ENCODE results near the gene SLC35G2.
"Not testable (repeated sequence)": the region's sequence is repeated elsewhere in the genome, so short reads cannot be mapped to it uniquely, and the experiment has no call there.

Gene SLC35G2

DNA sequence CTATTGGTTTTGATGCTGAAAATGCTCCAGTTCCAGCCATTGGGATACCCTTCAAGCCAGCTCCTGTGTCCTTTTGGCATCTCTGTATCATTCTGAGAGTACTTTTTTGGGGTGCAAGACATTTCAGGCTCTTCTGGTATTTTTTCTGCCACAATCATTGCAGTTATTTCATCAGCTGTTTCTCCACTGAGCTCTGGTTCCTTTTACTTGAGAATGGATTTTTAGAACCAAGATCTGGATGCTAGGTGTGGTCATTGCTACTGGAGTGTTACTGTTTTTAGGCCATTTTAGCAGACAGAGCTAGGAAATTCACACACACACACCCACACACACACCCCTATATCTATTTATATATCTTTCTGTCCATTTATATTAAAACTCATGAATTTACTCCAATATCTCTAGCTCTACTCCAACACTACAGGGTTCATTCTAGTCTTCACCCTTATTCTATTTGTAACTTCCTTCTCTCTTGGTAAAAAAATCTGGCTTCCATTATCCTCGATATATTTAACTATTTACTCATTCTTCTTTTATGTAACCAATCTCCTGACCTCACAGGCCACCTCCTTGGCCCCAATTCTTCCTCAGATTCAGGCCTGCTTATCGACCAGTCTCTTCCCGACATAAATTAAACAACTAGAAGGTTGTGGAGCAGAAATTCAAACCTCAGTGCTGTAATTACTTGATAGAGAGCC, 17.0 kb downstream of the SLC35G2 start:
- DNase-seq = peak; percentile 28

- peak; percentile 37 for DNase-seq
Measured at GRCh38 chr3:136836511-136837156, 17.7 kb downstream of the SLC35G2 start.

DNA sequence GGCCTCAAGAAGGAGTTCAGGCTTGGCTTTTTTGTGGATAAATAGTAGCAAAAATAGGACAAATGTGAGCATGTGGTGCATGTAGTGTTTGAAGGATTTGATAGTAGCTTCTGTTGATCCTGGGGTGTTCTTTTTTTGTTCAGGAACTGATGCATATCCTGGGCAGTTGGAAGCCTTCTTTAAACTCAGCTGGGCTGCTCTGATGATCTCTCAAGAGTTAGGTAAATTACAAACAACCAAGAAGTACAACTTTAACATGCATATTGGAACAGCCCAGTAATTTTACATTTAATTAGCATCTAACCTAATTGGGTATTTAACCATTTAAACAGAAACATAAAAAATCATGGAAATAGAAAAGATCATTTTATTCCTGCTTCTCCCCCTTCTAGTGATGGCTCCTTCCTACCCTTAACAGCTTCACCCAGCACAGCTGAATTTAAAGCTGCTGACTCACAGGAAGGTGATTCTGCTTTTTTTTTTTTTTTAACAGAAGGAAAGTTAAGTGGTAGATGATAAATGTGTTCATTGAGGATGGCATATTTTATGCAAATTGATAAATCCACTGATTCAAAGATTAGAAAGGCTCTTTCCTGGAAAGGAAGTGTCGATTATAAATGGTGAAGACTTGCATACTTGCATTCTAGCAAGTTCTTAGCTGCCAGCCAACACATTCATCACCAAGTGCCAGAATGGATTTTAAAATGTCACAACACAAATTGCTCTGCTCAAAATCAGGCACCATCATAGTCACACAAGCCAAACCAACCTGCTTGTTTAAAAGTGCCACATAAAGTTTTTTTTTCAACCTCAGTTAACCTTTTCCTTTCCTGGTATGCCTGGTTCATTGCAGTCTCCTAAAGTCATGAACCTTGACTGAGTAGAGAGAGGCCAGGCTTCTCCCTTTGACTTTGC, 20.0 kb downstream of the SLC35G2 start:
- DNase-seq = peak; percentile 58

- no peak for DNase-seq
Measured at GRCh38 chr3:136839556-136839931, 20.6 kb downstream of the SLC35G2 start.

GRCh38 chr3:136840252-136840651, 21.3 kb downstream of the SLC35G2 start:
- DNase-seq = peak; percentile 19

DNA sequence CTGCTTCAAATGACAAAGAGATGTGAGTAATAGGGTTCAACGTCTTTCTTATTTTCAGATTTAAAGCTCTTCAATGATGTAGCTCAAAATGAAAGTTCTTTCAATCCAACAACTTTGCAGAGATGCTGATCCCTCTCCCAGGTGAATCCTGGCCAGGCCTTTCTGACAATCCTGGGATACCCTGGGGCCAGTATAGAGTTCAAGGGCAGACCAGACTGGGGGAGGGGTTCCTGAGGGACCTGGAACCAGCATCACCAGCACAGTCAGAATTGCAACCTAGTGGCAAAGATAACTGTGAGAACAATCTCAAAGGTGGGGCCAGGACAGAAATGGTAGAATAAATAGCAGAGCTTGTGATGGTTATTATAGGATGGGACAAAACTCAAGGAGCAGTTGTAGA, 23.4 kb downstream of the SLC35G2 start:
- no peak for DNase-seq

DNA sequence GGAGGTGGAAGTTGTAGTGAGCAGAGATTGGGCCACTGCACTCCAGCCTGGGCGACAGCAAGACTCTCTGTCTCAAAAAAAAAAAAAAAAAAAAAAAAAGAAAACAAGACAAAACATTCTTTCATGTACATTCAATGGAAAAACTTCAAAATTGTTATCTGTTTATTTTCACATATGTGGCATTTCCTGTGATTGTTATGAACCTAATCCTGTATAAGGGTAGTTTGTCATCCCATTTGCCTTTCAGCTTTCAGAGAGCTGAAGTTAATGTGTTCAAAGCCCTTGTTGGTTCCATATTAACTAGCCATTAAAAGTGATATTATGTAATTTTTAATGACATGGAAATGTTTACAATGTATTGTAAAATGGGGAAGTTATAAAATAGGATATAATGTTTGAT, 25.8 kb downstream of the SLC35G2 start:
- no peak for DNase-seq

DNA sequence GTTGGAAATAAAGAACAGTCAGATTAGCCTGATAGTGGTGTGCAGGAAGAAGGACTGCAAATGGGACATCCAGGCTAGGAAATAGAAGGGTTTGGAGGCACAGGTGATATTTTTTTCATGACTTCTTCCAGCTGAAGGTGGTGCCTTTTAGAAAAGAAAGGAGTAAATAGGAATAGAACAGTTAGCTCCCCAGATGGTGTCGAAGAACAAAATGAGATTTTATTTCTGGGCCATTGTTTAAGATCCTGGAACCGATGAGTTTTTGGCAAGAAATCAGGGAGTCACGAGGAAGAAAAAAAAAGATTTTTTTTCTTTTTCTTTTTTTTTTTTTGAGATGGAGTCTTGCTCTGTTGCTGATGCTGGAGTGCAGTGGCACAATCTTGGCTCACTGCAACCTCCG, 33.3 kb downstream of the SLC35G2 start:
- DNase-seq = no peak

- no peak for DNase-seq
Measured at GRCh38 chr3:136856665-136857064, 37.7 kb downstream of the SLC35G2 start.

GRCh38 chr3:136858381-136858780, 39.5 kb downstream of the SLC35G2 start:
- no peak for DNase-seq

GRCh38 chr3:136860541-136860940, 41.6 kb downstream of the SLC35G2 start:
- peak; percentile 14 for DNase-seq

- peak; percentile 97 for DNase-seq
Measured at GRCh38 chr3:136861890-136862616, 43.1 kb downstream of the SLC35G2 start, which contains the start of gene NCK1. NCK1 (plus strand) TSS chr3:136862208; CDS start chr3:136928002, 65,794 bp downstream.

DNA sequence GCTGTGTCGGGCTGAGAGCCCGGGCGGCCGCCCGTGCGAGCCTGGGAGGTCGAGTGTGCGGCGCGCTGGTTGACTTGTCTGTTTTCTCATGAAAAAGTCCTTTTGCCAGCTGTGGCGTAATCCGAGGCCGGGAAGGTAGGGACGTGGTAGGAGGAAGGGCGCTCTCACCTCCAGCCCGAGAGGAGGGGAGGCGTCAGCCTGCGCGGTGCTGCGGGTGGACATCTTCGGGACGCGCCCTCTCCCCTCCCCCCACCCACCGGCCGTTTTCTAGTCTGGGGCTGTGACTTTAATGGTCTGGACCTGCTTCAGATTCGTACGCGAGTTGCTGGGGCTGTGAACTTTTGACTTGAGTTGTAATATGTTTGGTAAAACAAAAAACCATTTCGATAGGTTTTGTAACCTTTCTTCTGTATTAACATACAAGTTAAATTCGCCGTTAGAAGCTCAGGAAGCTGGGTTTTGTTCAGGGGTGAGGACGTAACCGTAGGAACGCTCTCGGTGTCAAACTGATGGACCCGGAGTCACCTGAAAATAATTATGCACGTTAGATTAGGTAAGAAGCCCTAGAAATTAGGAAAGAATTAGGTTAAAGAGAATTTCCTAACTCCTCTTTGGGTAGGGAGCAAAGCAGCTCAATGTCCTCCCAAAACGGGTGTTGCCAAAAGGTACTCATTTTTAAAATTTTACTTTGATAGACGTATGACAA, 43.8 kb downstream of the SLC35G2 start:
- peak; percentile 48 for DNase-seq

- no peak for DNase-seq
Measured at GRCh38 chr3:136869282-136869681, 50.4 kb downstream of the SLC35G2 start.

- DNase-seq = not testable (repeated sequence)
Measured at GRCh38 chr3:136872258-136872657, 53.3 kb downstream of the SLC35G2 start.

DNA sequence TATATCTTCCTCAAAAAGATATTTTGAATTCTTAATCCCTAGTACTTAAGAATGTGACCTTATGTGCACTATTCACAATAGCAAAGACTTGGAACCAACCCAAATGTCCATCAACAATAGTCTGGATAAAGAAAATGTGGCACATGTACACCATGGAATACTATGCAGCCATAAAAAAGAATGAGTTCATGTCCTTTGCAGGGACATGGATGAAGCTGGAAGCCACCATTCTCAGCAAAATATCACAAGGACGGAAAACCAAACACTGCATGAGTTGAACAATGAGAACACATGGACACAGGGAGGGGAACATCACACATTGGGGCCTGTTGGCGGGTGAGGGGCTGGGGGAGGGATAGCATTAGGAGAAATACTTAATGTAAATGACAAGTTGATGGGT, 60.6 kb downstream of the SLC35G2 start:
- not testable (repeated sequence) for DNase-seq

DNA sequence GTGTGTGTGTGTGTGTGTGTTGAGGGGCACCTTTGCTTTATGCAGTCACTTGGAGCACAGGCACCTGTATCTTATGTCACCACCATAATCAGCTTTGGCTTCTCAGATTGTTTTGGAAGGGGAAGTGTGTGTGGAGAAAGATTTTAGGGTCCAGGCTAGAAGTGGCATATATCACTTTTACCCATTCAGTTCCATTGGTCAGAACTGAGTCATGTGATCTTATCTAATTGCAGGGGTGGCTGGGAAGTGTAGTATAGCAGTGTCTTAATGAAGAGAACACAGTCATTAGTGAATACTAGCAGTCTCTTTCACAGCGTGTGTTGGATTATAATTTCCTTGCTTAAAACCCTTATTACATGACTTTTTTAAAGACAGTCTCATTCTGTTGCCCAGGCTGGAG, 63.6 kb downstream of the SLC35G2 start:
- DNase-seq = no peak

DNA sequence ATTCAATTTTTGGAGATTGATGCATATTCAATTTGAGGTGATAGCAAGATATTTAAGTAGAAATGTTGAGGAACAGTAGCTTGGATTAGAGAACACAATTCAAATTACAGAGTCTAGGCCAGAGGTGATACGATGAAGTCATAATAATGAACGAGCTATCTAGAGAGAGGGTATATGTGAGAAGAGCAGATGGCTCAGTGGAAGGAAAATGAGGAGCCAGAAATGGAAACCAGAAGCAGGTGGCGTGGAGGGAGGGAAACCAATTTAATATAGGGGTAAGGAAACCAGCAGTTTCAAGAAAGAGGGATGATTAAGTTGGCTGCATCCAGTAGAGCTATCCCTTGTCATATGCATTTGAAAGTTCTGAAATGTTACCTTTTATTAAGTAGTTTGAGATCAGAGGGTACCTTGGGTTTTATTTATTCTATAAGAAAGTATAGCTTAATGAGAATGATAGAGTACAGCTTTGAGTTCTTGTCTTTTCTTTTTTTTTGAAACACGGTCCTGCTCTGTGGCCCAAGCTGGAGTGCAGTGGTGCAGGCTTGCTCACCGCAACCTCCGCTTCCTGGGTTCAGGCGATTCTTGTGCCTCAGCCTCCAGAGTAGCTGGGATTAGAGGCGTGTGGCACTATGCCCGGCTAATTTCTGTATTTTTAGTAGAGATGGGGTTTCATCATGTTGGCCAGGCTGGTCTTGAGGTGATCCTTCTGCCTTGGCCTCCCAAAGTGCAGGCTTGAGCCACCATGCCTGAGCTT, 65.2 kb downstream of the SLC35G2 start:
- DNase-seq = no peak

GRCh38 chr3:136885357-136886213, 66.7 kb downstream of the SLC35G2 start:
- DNase-seq = no peak

- no peak for DNase-seq
Measured at GRCh38 chr3:136889947-136890346, 71.0 kb downstream of the SLC35G2 start.
